Caco-2 (cell line): ENCODE data around the gene DRAM1. TPM values are rescaled to one million over a fixed set of nuclear protein-coding genes. Genes with fewer than 3 reads are reported as not detected.

Experiments
- BruUV-seq: library from RNA; stranded (reverse); fragments of 400-500 nt; replicated peaks from 2 replicates; lab custom pipeline; 2021; lab: Mats Ljungman, UMichigan
- CTCF ChIA-PET: fragments of 300-600 bp; sonication (Branson Sonifier 250); formaldehyde crosslinking; loops from one replicate; lab custom pipeline; 2022; ENCODE audit warnings: antibody characterized with exemption; lab: Charles Lee
- POLR2A ChIA-PET: fragments of 300-600 bp; sonication (Branson Sonifier 250); formaldehyde crosslinking; loops from one replicate; lab custom pipeline; 2022; ENCODE audit warnings: antibody characterized with exemption; lab: Charles Lee
- DNase-seq, 2 experiments: peaks; one replicate each; pipeline versions ENCODE4 v3.0.0 to v3.0.0-alpha.2; 2020 to 2022
- H3K27me3 ChIP-seq: replicated peaks from 2 replicates; pipeline ENCODE4 v1.6.0; 2011; ENCODE audit warnings: low read length; ENCODE audit not compliant: control insufficient read depth, insufficient read depth
- H3K36me3 ChIP-seq: 2 replicates; pipeline ENCODE4 v1.5.1; 2011; ENCODE audit warnings: low read length; ENCODE audit not compliant: control insufficient read depth, insufficient read depth
- H3K4me1 ChIP-seq: fragments of 250-450 bp; sonication (Bioruptor Pico); 2 replicates; pipeline ENCODE4 v1.5.1; 2020; ENCODE audit warnings: mild to moderate bottlenecking
- H3K4me3 ChIP-seq: 2 replicates; pipeline ENCODE4 v1.5.1; 2011; ENCODE audit warnings: low read depth, mild to moderate bottlenecking, control low read depth, low read length
- H3K9me3 ChIP-seq: fragments of 250-450 bp; sonication (Bioruptor Pico); 2 replicates; pipeline ENCODE4 v1.5.1; 2020; ENCODE audit warnings: mild to moderate bottlenecking, moderate library complexity
- H3K27ac Mint-ChIP-seq: one replicate; pipeline ENCODE4 v1.8.0; 2022; ENCODE audit warnings: mixed read lengths; ENCODE audit not compliant: unreplicated experiment
- H3K27me3 Mint-ChIP-seq: one replicate; pipeline ENCODE4 v1.8.0; 2022; ENCODE audit warnings: mixed read lengths; ENCODE audit not compliant: insufficient read depth, unreplicated experiment
- H3K36me3 Mint-ChIP-seq: one replicate; pipeline ENCODE4 v1.8.0; 2022; ENCODE audit warnings: mild to moderate bottlenecking, mixed read lengths; ENCODE audit not compliant: insufficient read depth, unreplicated experiment
- H3K4me1 Mint-ChIP-seq: one replicate; pipeline ENCODE4 v1.8.0; 2022; ENCODE audit warnings: low read depth, mixed read lengths; ENCODE audit not compliant: unreplicated experiment
- H3K4me3 Mint-ChIP-seq: one replicate; pipeline ENCODE4 v1.8.0; 2022; ENCODE audit warnings: mild to moderate bottlenecking, moderate library complexity, mixed read lengths; ENCODE audit not compliant: unreplicated experiment
- H3K9me3 Mint-ChIP-seq: one replicate; pipeline ENCODE4 v1.8.0; 2022; ENCODE audit warnings: mixed read lengths; ENCODE audit not compliant: unreplicated experiment
- intact Hi-C: fragments of 100-400 bp; cut with micrococcal nuclease; formaldehyde crosslinking; loops from one replicate; pipeline ENCODE4 v1.10.0; 2022; ENCODE audit not compliant: unreplicated experiment
- total RNA-seq: library from RNA; stranded (reverse); gene quantifications from 2 replicates; pipeline ENCODE4 v1.2.3, GENCODE V29; 2022
- TF ChIP-seq, protein P1 (sequence below), 2 experiments: fragments of 200-600 bp in 1 of 2; IDR thresholded peaks; 1 replicate in 1 of 2; 2 replicates in 1 of 2; pipeline versions ENCODE4 v1.5.1 to v1.8.0; 2011 to 2022; ENCODE audit warnings: antibody characterized with exemption in 1 of 2, control low read depth in 1 of 2, inconsistent platforms in 1 of 2, low read depth in 1 of 2, low read length in 1 of 2, mild to moderate bottlenecking in 1 of 2, moderate library complexity in 1 of 2; ENCODE audit not compliant: insufficient read depth in 1 of 2, severe bottlenecking in 1 of 2, unreplicated experiment in 1 of 2

The DRAM1 gene
- total RNA-seq, 1 experiment from 2014 or later, result 46.4 TPM

DNA sequence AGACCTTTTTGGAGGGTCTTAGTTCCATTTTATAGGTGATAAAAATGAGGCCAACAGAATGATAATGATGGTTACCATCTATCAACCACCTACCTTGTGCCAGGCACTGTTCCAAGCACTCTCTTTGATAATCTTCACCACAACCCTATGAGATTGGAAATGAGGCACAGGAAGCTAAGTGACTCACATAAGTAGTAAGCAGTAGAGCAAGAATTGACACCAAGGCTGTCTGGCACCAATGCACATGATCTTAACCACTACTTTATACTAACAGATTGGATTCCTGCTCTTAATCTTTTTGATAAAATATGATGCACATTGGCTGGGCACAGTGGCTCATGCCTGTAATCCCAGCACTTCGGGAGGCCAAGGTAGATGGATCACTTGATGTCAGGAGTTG lies 91.4 kb downstream of the DRAM1 start:
- H3K4me3 ChIP-seq, result no peak overlapping the region
- intact Hi-C loops, result no loop called here
- Mint-ChIP-seq H3K36me3 (no peaks in the 10 kb centered on the region), H3K4me3 (no peak overlapping the region), H3K27me3 (no peaks in the 10 kb centered on the region), H3K27ac (no peak overlapping the region), H3K9me3 (no peaks in the 10 kb centered on the region), H3K4me1 (no peaks in the 10 kb centered on the region)
- ChIA-PET CTCF (no interaction called here), POLR2A (no interaction called here)
- H3K27me3 ChIP-seq, result no peaks in the 10 kb centered on the region
- no TSS peak for BruUV-seq
- DNase-seq, result no peak
- H3K36me3 ChIP-seq, result no peaks in the 10 kb centered on the region
- TF ChIP-seq, protein P1, sequence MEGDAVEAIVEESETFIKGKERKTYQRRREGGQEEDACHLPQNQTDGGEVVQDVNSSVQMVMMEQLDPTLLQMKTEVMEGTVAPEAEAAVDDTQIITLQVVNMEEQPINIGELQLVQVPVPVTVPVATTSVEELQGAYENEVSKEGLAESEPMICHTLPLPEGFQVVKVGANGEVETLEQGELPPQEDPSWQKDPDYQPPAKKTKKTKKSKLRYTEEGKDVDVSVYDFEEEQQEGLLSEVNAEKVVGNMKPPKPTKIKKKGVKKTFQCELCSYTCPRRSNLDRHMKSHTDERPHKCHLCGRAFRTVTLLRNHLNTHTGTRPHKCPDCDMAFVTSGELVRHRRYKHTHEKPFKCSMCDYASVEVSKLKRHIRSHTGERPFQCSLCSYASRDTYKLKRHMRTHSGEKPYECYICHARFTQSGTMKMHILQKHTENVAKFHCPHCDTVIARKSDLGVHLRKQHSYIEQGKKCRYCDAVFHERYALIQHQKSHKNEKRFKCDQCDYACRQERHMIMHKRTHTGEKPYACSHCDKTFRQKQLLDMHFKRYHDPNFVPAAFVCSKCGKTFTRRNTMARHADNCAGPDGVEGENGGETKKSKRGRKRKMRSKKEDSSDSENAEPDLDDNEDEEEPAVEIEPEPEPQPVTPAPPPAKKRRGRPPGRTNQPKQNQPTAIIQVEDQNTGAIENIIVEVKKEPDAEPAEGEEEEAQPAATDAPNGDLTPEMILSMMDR (IDR thresholded peaks at IDR 0.05; ENCODE audit: insufficient read depth in 1 of 2, low read depth in 1 of 2, low read length in 1 of 2, severe bottlenecking in 1 of 2, unreplicated experiment in 1 of 2), result no peak
- H3K4me1 ChIP-seq, result no peaks in the 10 kb centered on the region
- H3K9me3 ChIP-seq, result no peaks in the 10 kb centered on the region

Other genes starting within 250 kb of the DRAM1 start
- gene CHPT1, start 179.9 kb upstream of the DRAM1 start, total RNA-seq, result 45.4 and 54.6 TPM in 2 replicates
- gene SYCP3, start 138.1 kb upstream of the DRAM1 start, total RNA-seq, result 0.16 TPM in 1 of 2 replicates, not detected in the other
- gene GNPTAB, start 46.6 kb upstream of the DRAM1 start, total RNA-seq, result 33.1 and 39.1 TPM in 2 replicates
- gene WASHC3, start 184.4 kb downstream of the DRAM1 start, total RNA-seq, result 40.4 and 43.2 TPM in 2 replicates
- gene NUP37, start 242.5 kb downstream of the DRAM1 start, total RNA-seq, result 78.9 and 87.4 TPM in 2 replicates
- 28.2 and 30.4 TPM in 2 replicates for gene PARPBP, start 242.6 kb downstream of the DRAM1 start, total RNA-seq